ENCODE data around the gene PRMT1.
A peak's percentile ranks its signal among the peaks of the same experiment; 100 is the strongest.

Gene PRMT1

GRCh38 chr19:49651820-49652550 lies 25.1 kb upstream of the PRMT1 start:
- DNase-seq = no peak

- no peak for DNase-seq
These were observed 24.3 kb upstream of the PRMT1 start for GRCh38 chr19:49652551-49653465.

- no peak for DNase-seq
These were observed 23.6 kb upstream of the PRMT1 start for GRCh38 chr19:49653466-49653806.

GRCh38 chr19:49654581-49654980 lies 22.5 kb upstream of the PRMT1 start:
- no peak for DNase-seq

- DNase-seq = no peak
These were observed 21.3 kb upstream of the PRMT1 start for GRCh38 chr19:49655570-49656455.

GRCh38 chr19:49656456-49657109 lies 20.5 kb upstream of the PRMT1 start:
- DNase-seq = no peak

- DNase-seq = no peak
These were observed 19.5 kb upstream of the PRMT1 start for GRCh38 chr19:49657493-49658138.

- no peak for DNase-seq
These were observed 18.9 kb upstream of the PRMT1 start for GRCh38 chr19:49658139-49658517.

- no peak for DNase-seq
These were observed 18.3 kb upstream of the PRMT1 start for GRCh38 chr19:49658566-49659442.

- DNase-seq = no peak
These were observed 16.6 kb upstream of the PRMT1 start for GRCh38 chr19:49660338-49660961.

- DNase-seq = no peak
These were observed 15.1 kb upstream of the PRMT1 start for GRCh38 chr19:49662011-49662410.

- no peak for DNase-seq
These were observed 13.8 kb upstream of the PRMT1 start for GRCh38 chr19:49663224-49663623.

GRCh38 chr19:49664171-49665035 lies 12.7 kb upstream of the PRMT1 start:
- peak; percentile 89 for DNase-seq

- DNase-seq = no peak
These were observed 12.1 kb upstream of the PRMT1 start for GRCh38 chr19:49665036-49665350.

GRCh38 chr19:49665351-49666119 lies 11.5 kb upstream of the PRMT1 start, which contains the start of the genes BCL2L12 and IRF3:
BCL2L12 (plus strand) TSS chr19:49665933; CDS start chr19:49666693, 760 bp downstream.
IRF3 (minus strand) TSS chr19:49665857; CDS start chr19:49664838, 1,019 bp downstream.
- peak; percentile 86 for DNase-seq

- DNase-seq = no peak
These were observed 11.0 kb upstream of the PRMT1 start for GRCh38 chr19:49666120-49666444.

GRCh38 chr19:49667473-49667872 lies 9.6 kb upstream of the PRMT1 start:
- no peak for DNase-seq

- no peak for DNase-seq
These were observed 7.6 kb upstream of the PRMT1 start for GRCh38 chr19:49669516-49669915.

Data from NCI-H2171 treated with DMSO at 0.1 percent for 48 hours (cell line).